Neural cell (in vitro differentiated cells): Measurements from ENCODE around the gene BLVRA. TPM values are rescaled to one million over a fixed set of nuclear protein-coding genes. Genes with fewer than 3 reads are reported as not detected.

Experiments
- H2AFZ ChIP-seq: fragments of 200-600, 300-800 bp; sonication (generic), shearing (Covaris generic); 2 replicates; pipeline ENCODE4 v1.6.0; 2014; ENCODE audit warnings: low read depth, mild to moderate bottlenecking, antibody characterized with exemption, low read length, moderate library complexity
- H3F3A ChIP-seq: fragments of 200-600 bp; shearing (Covaris generic); 2 replicates; pipeline ENCODE4 v1.6.1; 2016; ENCODE audit warnings: mild to moderate bottlenecking, moderate library complexity, mixed read lengths, antibody characterized with exemption, low read length; ENCODE audit not compliant: insufficient read depth, poor library complexity, severe bottlenecking
- H3K27ac ChIP-seq: fragments of 200-600, 300-800 bp; sonication (generic), shearing (Covaris generic); 2 replicates; pipeline ENCODE4 v1.5.1; 2014; ENCODE audit warnings: mild to moderate bottlenecking, low read length, moderate library complexity
- H3K27me3 ChIP-seq: fragments of 300-800, 200-600 bp; sonication (generic), shearing (Covaris generic); 2 replicates; pipeline ENCODE4 v1.6.0; 2014; ENCODE audit warnings: mild to moderate bottlenecking, low read depth, low read length, moderate library complexity; ENCODE audit not compliant: insufficient read depth
- H3K36me3 ChIP-seq: fragments of 300-800, 200-600 bp; sonication (generic), shearing (Covaris generic); 2 replicates; pipeline ENCODE4 v1.5.1; 2014; ENCODE audit warnings: mild to moderate bottlenecking, antibody characterized with exemption, low read length, moderate library complexity; ENCODE audit not compliant: insufficient read depth
- H3K4me2 ChIP-seq: fragments of 300-800, 200-600 bp; sonication (generic), shearing (Covaris generic); 2 replicates; pipeline ENCODE4 v1.6.0; 2014; ENCODE audit warnings: mild to moderate bottlenecking, low read length
- H3K4me3 ChIP-seq: fragments of 300-800, 200-600 bp; sonication (generic), shearing (Covaris generic); 2 replicates; pipeline ENCODE4 v1.5.1; 2014; ENCODE audit warnings: mild to moderate bottlenecking, low read length, moderate library complexity
- H3K79me2 ChIP-seq: fragments of 200-600 bp; shearing (Covaris generic); replicated peaks from 2 replicates; pipeline ENCODE4 v1.6.0; 2014; ENCODE audit warnings: mild to moderate bottlenecking, low read length, moderate library complexity; ENCODE audit not compliant: insufficient read depth
- H3K9ac ChIP-seq: fragments of 300-800, 200-600 bp; sonication (generic), shearing (Covaris generic); 2 replicates; pipeline ENCODE4 v1.6.1; 2016; ENCODE audit warnings: mild to moderate bottlenecking, low read length, mixed read lengths
- H3K9me2 ChIP-seq: fragments of 200-600 bp; shearing (Covaris generic); 2 replicates; pipeline ENCODE4 v1.6.1; 2016; ENCODE audit warnings: mild to moderate bottlenecking, low read length, mixed read lengths; ENCODE audit not compliant: insufficient read depth
- H3K9me3 ChIP-seq: fragments of 200-600, 300-800 bp; sonication (generic), shearing (Covaris generic); 2 replicates; pipeline ENCODE4 v1.6.1; 2016; ENCODE audit warnings: mild to moderate bottlenecking, mixed run types, low read length, moderate library complexity, mixed read lengths
- H4K20me1 ChIP-seq: fragments of 200-600 bp; shearing (Covaris generic); 2 replicates; pipeline ENCODE4 v1.6.1; 2016; ENCODE audit warnings: mild to moderate bottlenecking, mixed run types; ENCODE audit not compliant: insufficient read depth
- EP300 ChIP-seq: fragments of 450-650 bp; conservative IDR thresholded peaks from 2 replicates; pipeline ENCODE4 v1.6.1; 2014; ENCODE audit warnings: antibody characterized with exemption, mild to moderate bottlenecking, moderate library complexity; ENCODE audit not compliant: poor library complexity, severe bottlenecking
- EZH2 ChIP-seq: fragments of 200-600, 300-800 bp; shearing (Covaris generic), sonication (generic); IDR thresholded peaks from 2 replicates; pipeline ENCODE4 v1.6.1; 2014; ENCODE audit warnings: antibody characterized with exemption, low read length, borderline replicate concordance, mild to moderate bottlenecking; ENCODE audit not compliant: insufficient read depth, poor library complexity, severe bottlenecking
- MXI1 ChIP-seq: fragments of 450-650 bp; conservative IDR thresholded peaks from 2 replicates; pipeline ENCODE4 v1.6.1; 2014; ENCODE audit warnings: antibody characterized with exemption, mild to moderate bottlenecking; ENCODE audit not compliant: poor library complexity, severe bottlenecking
- POLR2AphosphoS5 ChIP-seq: IDR thresholded peaks from 2 replicates; pipeline ENCODE4 v1.6.1; 2012
- RAD21 ChIP-seq: fragments of 450-650 bp; conservative IDR thresholded peaks from 2 replicates; pipeline ENCODE4 v1.6.1; 2014; ENCODE audit warnings: antibody characterized with exemption, mild to moderate bottlenecking, moderate library complexity
- SMC3 ChIP-seq: fragments of 450-650 bp; conservative IDR thresholded peaks from 2 replicates; pipeline ENCODE4 v1.6.1; 2014; ENCODE audit warnings: antibody characterized with exemption, mild to moderate bottlenecking, moderate library complexity; ENCODE audit not compliant: poor library complexity
- TAF1 ChIP-seq: IDR thresholded peaks from 2 replicates; pipeline ENCODE4 v1.6.1; 2012; ENCODE audit warnings: low read depth
- polyA plus RNA-seq: library from polyadenylated mRNA; depleted of rRNA; stranded (reverse); fragments of >200 nt; gene quantifications from 2 replicates; pipeline ENCODE4 v1.2.3, GENCODE V29; 2014
- TF ChIP-seq, protein P1 (sequence below): IDR thresholded peaks from 2 replicates; pipeline ENCODE4 v1.6.1; 2012; ENCODE audit warnings: borderline replicate concordance
- TF ChIP-seq, protein P2 (sequence below): fragments of 450-650 bp; IDR thresholded peaks from 2 replicates; pipeline ENCODE4 v1.5.1; 2014; ENCODE audit warnings: antibody characterized with exemption, mild to moderate bottlenecking, moderate library complexity; ENCODE audit not compliant: poor library complexity, severe bottlenecking

BLVRA gene
- polyA plus RNA-seq, 1 donor from 2014 or later = 12.4 TPM

DNA sequence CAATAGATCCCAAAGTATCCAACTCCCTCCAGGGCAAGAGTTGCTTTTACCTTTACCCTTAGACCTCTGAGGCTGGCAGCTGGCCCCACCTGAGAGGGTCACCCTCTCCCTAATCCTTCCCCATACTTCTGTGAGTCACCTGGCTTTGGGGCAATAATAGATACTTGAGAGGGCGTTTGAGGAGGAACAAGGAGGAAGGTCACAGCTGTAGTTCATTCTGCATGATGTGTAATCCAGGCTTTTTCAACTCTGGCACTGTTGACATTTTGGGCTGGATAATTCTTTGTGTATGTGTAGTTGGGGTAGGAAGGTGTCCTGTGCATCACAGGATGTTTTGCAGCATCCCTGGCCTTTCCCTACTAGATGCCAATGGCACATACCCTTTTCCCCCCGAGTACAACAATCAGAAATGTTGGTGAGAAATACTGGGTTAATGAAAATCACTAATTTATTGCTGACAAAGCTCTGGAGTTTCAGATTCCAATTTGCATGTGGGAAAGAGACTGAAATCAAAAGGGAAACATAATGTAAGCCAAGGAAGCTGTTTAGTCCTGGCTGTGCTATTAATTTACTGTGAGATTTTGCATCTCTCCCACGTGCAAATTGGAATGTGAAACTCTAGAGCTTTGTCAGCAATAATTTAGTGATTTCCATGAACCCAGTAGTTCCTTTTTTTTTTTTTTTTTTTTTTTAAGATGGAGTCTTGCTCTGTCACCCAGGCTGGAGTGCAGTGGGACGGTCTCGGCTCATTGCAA lies 3.6 kb downstream of the BLVRA start:
- H3K9me3 ChIP-seq = no peaks in the 10 kb centered on the region
- H3K27ac ChIP-seq = no peak overlapping the region
- no peaks in the 10 kb centered on the region for H3K27me3 ChIP-seq
- H4K20me1 ChIP-seq = no peaks in the 10 kb centered on the region
- no peaks in the 10 kb centered on the region for H3K36me3 ChIP-seq
- no peak overlapping the region for H2AFZ ChIP-seq
- no peak overlapping the region for H3K9ac ChIP-seq
- H3K9me2 ChIP-seq = no peaks in the 10 kb centered on the region
- no peak overlapping the region for H3K4me2 ChIP-seq
- no peaks in the 10 kb centered on the region for H3F3A ChIP-seq
- TF ChIP-seq, protein P1, sequence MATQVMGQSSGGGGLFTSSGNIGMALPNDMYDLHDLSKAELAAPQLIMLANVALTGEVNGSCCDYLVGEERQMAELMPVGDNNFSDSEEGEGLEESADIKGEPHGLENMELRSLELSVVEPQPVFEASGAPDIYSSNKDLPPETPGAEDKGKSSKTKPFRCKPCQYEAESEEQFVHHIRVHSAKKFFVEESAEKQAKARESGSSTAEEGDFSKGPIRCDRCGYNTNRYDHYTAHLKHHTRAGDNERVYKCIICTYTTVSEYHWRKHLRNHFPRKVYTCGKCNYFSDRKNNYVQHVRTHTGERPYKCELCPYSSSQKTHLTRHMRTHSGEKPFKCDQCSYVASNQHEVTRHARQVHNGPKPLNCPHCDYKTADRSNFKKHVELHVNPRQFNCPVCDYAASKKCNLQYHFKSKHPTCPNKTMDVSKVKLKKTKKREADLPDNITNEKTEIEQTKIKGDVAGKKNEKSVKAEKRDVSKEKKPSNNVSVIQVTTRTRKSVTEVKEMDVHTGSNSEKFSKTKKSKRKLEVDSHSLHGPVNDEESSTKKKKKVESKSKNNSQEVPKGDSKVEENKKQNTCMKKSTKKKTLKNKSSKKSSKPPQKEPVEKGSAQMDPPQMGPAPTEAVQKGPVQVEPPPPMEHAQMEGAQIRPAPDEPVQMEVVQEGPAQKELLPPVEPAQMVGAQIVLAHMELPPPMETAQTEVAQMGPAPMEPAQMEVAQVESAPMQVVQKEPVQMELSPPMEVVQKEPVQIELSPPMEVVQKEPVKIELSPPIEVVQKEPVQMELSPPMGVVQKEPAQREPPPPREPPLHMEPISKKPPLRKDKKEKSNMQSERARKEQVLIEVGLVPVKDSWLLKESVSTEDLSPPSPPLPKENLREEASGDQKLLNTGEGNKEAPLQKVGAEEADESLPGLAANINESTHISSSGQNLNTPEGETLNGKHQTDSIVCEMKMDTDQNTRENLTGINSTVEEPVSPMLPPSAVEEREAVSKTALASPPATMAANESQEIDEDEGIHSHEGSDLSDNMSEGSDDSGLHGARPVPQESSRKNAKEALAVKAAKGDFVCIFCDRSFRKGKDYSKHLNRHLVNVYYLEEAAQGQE = no peak
- TF ChIP-seq SMC3 (no peak), POLR2AphosphoS5 (no peak), EZH2 (no peak)
- H3K4me3 ChIP-seq = no peak overlapping the region
- H3K79me2 ChIP-seq = no peaks in the 10 kb centered on the region

DNA sequence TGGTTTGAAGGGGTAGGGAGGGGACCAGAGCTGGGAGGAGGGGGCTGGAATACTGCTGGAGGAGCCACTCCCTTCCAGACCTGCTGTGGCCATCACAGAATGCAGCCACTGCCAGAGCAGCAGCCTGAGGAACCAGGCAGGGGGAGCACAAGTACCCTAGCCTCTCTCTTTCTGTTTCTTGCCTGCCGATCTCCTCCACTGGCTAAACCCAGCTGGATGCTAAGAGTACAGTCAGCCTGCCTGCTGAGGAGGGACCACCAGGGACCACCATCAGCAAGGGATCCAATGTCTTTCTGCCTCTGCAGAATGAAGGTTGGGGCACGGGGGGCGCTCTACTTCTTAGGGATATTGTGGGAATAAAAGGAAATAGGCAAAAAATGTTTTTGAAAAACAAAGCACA lies 4.7 kb downstream of the BLVRA start:
- Histone ChIP-seq H3K36me3 (no peaks in the 10 kb centered on the region), H3K27ac (no peak overlapping the region), H3K79me2 (no peaks in the 10 kb centered on the region), H3K27me3 (no peaks in the 10 kb centered on the region), H3F3A (no peaks in the 10 kb centered on the region), H3K9ac (no peak overlapping the region), H3K4me2 (no peak overlapping the region), H3K9me3 (no peaks in the 10 kb centered on the region), H3K4me3 (no peak overlapping the region), H2AFZ (no peak overlapping the region), H4K20me1 (no peaks in the 10 kb centered on the region), H3K9me2 (no peaks in the 10 kb centered on the region)
- TF ChIP-seq RAD21 = no peak
- no peak for TF ChIP-seq POLR2AphosphoS5
- TF ChIP-seq, protein P2, sequence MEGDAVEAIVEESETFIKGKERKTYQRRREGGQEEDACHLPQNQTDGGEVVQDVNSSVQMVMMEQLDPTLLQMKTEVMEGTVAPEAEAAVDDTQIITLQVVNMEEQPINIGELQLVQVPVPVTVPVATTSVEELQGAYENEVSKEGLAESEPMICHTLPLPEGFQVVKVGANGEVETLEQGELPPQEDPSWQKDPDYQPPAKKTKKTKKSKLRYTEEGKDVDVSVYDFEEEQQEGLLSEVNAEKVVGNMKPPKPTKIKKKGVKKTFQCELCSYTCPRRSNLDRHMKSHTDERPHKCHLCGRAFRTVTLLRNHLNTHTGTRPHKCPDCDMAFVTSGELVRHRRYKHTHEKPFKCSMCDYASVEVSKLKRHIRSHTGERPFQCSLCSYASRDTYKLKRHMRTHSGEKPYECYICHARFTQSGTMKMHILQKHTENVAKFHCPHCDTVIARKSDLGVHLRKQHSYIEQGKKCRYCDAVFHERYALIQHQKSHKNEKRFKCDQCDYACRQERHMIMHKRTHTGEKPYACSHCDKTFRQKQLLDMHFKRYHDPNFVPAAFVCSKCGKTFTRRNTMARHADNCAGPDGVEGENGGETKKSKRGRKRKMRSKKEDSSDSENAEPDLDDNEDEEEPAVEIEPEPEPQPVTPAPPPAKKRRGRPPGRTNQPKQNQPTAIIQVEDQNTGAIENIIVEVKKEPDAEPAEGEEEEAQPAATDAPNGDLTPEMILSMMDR = no peak
- TF ChIP-seq, protein P1 = no peak
- no peak for TF ChIP-seq SMC3
- TF ChIP-seq EZH2 = no peak
- no peak for TF ChIP-seq TAF1
- TF ChIP-seq EP300 = no peak
- no peak for TF ChIP-seq MXI1
